ENCODE data around the gene ATP11A.

GRCh38 chr13:112675366-112675756 is 14.5 kb upstream of the ATP11A start:
- TF ChIP-seq GATA2 (IDR thresholded peaks at IDR 0.05; ENCODE audit: low read depth, low read length) (no peak), GATA3 (IDR thresholded peaks at IDR 0.05; ENCODE audit: low read depth, low read length) (no peak)
